ENCODE measurements around the gene RPS6KL1. TPM values are rescaled to one million over a fixed set of nuclear protein-coding genes. Genes with fewer than 3 reads are reported as not detected.
A peak's percentile ranks its signal among the peaks of the same experiment; 100 is the strongest.

The RPS6KL1 gene
- total and polyA plus RNA-seq, 2 experiments from 2014 or later, result 5.6 to 6.5 TPM

- H4K20me1 ChIP-seq (replicated peaks; ENCODE audit: insufficient read depth), result no peaks in the 10 kb centered on the region
- H3K9me3 Mint-ChIP-seq, result no peaks in the 10 kb centered on the region
- peaks cover 2% of the 10 kb centered on the region; the same call in 1 of the 3 replicates for H3K4me1 Mint-ChIP-seq
- no peaks in the 10 kb centered on the region for H3K36me3 Mint-ChIP-seq (ENCODE audit: low read depth)
- H3K27me3 ChIP-seq (ENCODE audit: insufficient read depth), result no peaks in the 10 kb centered on the region
- TF ChIP-seq, protein P1, sequence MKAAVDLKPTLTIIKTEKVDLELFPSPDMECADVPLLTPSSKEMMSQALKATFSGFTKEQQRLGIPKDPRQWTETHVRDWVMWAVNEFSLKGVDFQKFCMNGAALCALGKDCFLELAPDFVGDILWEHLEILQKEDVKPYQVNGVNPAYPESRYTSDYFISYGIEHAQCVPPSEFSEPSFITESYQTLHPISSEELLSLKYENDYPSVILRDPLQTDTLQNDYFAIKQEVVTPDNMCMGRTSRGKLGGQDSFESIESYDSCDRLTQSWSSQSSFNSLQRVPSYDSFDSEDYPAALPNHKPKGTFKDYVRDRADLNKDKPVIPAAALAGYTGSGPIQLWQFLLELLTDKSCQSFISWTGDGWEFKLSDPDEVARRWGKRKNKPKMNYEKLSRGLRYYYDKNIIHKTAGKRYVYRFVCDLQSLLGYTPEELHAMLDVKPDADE (IDR thresholded peaks at IDR 0.05), result no peak
- no peak for TF ChIP-seq EZH2phosphoT487 (IDR thresholded peaks at IDR 0.05; ENCODE audit: unreplicated experiment)
- TF ChIP-seq, protein P2, sequence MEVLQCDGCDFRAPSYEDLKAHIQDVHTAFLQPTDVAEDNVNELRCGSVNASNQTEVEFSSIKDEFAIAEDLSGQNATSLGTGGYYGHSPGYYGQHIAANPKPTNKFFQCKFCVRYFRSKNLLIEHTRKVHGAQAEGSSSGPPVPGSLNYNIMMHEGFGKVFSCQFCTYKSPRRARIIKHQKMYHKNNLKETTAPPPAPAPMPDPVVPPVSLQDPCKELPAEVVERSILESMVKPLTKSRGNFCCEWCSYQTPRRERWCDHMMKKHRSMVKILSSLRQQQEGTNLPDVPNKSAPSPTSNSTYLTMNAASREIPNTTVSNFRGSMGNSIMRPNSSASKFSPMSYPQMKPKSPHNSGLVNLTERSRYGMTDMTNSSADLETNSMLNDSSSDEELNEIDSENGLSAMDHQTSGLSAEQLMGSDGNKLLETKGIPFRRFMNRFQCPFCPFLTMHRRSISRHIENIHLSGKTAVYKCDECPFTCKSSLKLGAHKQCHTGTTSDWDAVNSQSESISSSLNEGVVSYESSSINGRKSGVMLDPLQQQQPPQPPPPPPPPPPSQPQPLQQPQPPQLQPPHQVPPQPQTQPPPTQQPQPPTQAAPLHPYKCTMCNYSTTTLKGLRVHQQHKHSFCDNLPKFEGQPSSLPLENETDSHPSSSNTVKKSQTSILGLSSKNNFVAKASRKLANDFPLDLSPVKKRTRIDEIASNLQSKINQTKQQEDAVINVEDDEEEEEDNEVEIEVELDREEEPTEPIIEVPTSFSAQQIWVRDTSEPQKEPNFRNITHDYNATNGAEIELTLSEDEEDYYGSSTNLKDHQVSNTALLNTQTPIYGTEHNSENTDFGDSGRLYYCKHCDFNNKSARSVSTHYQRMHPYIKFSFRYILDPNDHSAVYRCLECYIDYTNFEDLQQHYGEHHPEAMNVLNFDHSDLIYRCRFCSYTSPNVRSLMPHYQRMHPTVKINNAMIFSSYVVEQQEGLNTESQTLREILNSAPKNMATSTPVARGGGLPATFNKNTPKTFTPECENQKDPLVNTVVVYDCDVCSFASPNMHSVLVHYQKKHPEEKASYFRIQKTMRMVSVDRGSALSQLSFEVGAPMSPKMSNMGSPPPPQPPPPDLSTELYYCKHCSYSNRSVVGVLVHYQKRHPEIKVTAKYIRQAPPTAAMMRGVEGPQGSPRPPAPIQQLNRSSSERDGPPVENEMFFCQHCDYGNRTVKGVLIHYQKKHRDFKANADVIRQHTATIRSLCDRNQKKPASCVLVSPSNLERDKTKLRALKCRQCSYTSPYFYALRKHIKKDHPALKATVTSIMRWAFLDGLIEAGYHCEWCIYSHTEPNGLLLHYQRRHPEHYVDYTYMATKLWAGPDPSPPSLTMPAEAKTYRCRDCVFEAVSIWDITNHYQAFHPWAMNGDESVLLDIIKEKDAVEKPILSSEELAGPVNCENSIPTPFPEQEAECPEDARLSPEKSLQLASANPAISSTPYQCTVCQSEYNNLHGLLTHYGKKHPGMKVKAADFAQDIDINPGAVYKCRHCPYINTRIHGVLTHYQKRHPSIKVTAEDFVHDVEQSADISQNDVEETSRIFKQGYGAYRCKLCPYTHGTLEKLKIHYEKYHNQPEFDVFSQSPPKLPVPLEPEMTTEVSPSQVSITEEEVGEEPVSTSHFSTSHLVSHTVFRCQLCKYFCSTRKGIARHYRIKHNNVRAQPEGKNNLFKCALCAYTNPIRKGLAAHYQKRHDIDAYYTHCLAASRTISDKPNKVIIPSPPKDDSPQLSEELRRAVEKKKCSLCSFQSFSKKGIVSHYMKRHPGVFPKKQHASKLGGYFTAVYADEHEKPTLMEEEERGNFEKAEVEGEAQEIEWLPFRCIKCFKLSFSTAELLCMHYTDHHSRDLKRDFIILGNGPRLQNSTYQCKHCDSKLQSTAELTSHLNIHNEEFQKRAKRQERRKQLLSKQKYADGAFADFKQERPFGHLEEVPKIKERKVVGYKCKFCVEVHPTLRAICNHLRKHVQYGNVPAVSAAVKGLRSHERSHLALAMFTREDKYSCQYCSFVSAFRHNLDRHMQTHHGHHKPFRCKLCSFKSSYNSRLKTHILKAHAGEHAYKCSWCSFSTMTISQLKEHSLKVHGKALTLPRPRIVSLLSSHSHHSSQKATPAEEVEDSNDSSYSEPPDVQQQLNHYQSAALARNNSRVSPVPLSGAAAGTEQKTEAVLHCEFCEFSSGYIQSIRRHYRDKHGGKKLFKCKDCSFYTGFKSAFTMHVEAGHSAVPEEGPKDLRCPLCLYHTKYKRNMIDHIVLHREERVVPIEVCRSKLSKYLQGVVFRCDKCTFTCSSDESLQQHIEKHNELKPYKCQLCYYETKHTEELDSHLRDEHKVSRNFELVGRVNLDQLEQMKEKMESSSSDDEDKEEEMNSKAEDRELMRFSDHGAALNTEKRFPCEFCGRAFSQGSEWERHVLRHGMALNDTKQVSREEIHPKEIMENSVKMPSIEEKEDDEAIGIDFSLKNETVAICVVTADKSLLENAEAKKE (CRISPR knock-in tag; IDR thresholded peaks at IDR 0.05), result no peak
- TF ChIP-seq JUNB (IDR thresholded peaks at IDR 0.05; ENCODE audit: unreplicated experiment), result no peak
- H3K36me3 ChIP-seq (ENCODE audit: insufficient read depth), result no peaks in the 10 kb centered on the region
- H3K4me3 Mint-ChIP-seq, result no peak overlapping the region
- H2AFZ ChIP-seq, result 0 out of 2 replicates have a peak overlapping the region, but pooled peaks have one; percentile 38
- no peaks in the 10 kb centered on the region for H3K4me1 ChIP-seq (ENCODE audit: insufficient read depth)
- DNase-seq (ENCODE audit: low spot score), result no peak
- ATAC-seq, result no peak
- H3K4me2 ChIP-seq, result no peak overlapping the region
- H3K27me3 Mint-ChIP-seq (ENCODE audit: insufficient read depth, low read depth, poor library complexity), result peaks cover 1% of the 10 kb centered on the region
- no peak overlapping the region for H3K4me3 ChIP-seq
- no peak overlapping the region for H3K27ac Mint-ChIP-seq
- no peaks in the 10 kb centered on the region for H3K9me2 ChIP-seq (ENCODE audit: insufficient read depth)
- H3K79me2 ChIP-seq (replicated peaks; ENCODE audit: insufficient read depth), result no peaks in the 10 kb centered on the region
- H3K27ac ChIP-seq (ENCODE audit: low read depth), result no peak overlapping the region
- H3F3A ChIP-seq (replicated peaks; ENCODE audit: low read depth), result no peaks in the 10 kb centered on the region
These were observed 55.4 kb downstream of the RPS6KL1 start for GRCh38 chr14:74867673-74868072.
